Measurements from ENCODE around the gene GYPC.

GRCh38 chr2:126637386-126637785 lies 18.6 kb upstream of the GYPC start:
- TF ChIP-seq, protein P1, sequence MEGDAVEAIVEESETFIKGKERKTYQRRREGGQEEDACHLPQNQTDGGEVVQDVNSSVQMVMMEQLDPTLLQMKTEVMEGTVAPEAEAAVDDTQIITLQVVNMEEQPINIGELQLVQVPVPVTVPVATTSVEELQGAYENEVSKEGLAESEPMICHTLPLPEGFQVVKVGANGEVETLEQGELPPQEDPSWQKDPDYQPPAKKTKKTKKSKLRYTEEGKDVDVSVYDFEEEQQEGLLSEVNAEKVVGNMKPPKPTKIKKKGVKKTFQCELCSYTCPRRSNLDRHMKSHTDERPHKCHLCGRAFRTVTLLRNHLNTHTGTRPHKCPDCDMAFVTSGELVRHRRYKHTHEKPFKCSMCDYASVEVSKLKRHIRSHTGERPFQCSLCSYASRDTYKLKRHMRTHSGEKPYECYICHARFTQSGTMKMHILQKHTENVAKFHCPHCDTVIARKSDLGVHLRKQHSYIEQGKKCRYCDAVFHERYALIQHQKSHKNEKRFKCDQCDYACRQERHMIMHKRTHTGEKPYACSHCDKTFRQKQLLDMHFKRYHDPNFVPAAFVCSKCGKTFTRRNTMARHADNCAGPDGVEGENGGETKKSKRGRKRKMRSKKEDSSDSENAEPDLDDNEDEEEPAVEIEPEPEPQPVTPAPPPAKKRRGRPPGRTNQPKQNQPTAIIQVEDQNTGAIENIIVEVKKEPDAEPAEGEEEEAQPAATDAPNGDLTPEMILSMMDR (conservative IDR thresholded peaks at IDR 0.05; ENCODE audit: low read length) = no peak
- TF ChIP-seq EZH2phosphoT487 (IDR thresholded peaks at IDR 0.05; ENCODE audit: borderline replicate concordance) = no peak
